Body of pancreas (tissue), 4 donors: ENCODE results near the gene LSP1.

Experiments
- POLR2A ChIP-seq, 3 donors: fragments of 450-650 bp; IDR thresholded peaks; one replicate each; pipeline ENCODE4 v1.6.1; 2016; ENCODE audit warnings: antibody characterized with exemption in 3 of 3, mild to moderate bottlenecking in 2 of 3
- TF ChIP-seq, protein P1 (sequence below), 7 experiments: fragments of 450-650 bp in 4 of 7; fragments of 200-600 bp in 3 of 7; sonication (generic) in 3 of 7; IDR thresholded peaks; one replicate each; pipeline ENCODE4 v1.5.1; 2016 to 2019; ENCODE audit warnings: antibody characterized with exemption in 7 of 7

GRCh38 chr11:1933416-1934334 lies 80.8 kb downstream of the LSP1 start:
- TF ChIP-seq, protein P1, sequence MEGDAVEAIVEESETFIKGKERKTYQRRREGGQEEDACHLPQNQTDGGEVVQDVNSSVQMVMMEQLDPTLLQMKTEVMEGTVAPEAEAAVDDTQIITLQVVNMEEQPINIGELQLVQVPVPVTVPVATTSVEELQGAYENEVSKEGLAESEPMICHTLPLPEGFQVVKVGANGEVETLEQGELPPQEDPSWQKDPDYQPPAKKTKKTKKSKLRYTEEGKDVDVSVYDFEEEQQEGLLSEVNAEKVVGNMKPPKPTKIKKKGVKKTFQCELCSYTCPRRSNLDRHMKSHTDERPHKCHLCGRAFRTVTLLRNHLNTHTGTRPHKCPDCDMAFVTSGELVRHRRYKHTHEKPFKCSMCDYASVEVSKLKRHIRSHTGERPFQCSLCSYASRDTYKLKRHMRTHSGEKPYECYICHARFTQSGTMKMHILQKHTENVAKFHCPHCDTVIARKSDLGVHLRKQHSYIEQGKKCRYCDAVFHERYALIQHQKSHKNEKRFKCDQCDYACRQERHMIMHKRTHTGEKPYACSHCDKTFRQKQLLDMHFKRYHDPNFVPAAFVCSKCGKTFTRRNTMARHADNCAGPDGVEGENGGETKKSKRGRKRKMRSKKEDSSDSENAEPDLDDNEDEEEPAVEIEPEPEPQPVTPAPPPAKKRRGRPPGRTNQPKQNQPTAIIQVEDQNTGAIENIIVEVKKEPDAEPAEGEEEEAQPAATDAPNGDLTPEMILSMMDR (IDR thresholded peaks at IDR 0.05), result no peak
- TF ChIP-seq POLR2A (IDR thresholded peaks at IDR 0.05), result no peak
